Measurements from ENCODE around the gene HMCN2.

GRCh38 chr9:130410443-130410842, 144.9 kb downstream of the HMCN2 start:
- TF ChIP-seq, protein P1, sequence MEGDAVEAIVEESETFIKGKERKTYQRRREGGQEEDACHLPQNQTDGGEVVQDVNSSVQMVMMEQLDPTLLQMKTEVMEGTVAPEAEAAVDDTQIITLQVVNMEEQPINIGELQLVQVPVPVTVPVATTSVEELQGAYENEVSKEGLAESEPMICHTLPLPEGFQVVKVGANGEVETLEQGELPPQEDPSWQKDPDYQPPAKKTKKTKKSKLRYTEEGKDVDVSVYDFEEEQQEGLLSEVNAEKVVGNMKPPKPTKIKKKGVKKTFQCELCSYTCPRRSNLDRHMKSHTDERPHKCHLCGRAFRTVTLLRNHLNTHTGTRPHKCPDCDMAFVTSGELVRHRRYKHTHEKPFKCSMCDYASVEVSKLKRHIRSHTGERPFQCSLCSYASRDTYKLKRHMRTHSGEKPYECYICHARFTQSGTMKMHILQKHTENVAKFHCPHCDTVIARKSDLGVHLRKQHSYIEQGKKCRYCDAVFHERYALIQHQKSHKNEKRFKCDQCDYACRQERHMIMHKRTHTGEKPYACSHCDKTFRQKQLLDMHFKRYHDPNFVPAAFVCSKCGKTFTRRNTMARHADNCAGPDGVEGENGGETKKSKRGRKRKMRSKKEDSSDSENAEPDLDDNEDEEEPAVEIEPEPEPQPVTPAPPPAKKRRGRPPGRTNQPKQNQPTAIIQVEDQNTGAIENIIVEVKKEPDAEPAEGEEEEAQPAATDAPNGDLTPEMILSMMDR (IDR thresholded peaks at IDR 0.05): no peak
- TF ChIP-seq POLR2AphosphoS5 (IDR thresholded peaks at IDR 0.05) (no peak), POLR2A (IDR thresholded peaks at IDR 0.05) (no peak)

Measured in upper lobe of left lung (tissue), 4 donors.